ENCODE results near the gene EMC8. TPM values are rescaled to one million over a fixed set of nuclear protein-coding genes. Genes with fewer than 3 reads are reported as not detected.

EMC8 gene
- total RNA-seq (2022; extraction: Qiagen RNA extraction): 54.8 to 72.0 TPM (median 67.6 TPM) in 5 replicates

DNA sequence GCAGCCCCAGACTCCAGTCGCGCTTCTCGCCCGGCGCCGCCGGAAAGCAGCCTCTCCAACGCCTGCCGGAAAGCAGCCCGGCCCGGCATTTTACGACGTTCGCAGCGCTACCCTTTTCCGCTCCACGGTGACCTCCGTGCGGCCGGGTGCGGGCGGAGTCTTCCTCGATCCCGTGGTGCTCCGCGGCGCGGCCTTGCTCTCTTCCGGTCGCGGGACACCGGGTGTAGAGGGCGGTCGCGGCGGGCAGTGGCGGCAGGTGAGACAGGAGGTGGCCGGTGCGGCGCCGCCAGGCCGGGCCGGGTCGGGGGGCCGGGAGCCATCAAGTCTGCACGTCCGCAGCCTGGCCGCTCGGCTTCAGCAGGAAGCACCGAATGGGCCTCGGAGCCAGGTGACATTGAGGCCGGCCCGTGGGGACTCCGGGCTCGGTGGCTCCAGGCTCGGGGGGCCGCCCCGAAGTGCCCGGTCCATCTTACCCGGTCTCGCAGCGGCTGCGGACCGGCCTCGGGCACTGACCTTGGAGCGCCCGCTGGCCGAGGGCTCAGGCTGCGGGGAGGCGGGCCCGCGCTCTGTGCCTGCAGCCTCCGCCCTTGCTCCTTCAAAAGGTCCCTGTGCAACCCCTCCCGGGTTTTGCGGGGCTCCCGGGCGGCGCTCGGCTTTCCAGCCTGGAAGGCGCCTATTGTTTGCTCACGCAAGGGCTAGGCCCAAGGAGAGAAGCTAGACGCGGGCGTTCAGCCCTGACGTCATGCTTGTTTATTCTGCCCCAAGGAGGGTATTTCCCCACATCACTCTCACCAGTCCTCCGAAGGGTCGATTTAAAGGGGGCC is at the start of gene EMC8, which contains the start of gene COX4I1:
EMC8 (minus strand) TSS at position 48 of the 824 bp plus-strand sequence. CDS start 249 bp downstream, outside the sequence.
COX4I1 (plus strand) TSS at position 199 of the 824 bp plus-strand sequence. CDS start 1,511 bp downstream, outside the sequence.

GRCh38 chr16:85750827-85751697 is 48.3 kb downstream of the EMC8 start, which contains the start of gene C16orf74:
C16orf74 (minus strand) TSS chr16:85751096; CDS start chr16:85735217, 15,879 bp downstream.

Other genes starting within 250 kb of the EMC8 start
- 18.7 to 28.4 TPM (median 24.2 TPM) in 5 replicates for gene GSE1, start 186.2 kb downstream of the EMC8 start, total RNA-seq (2022; extraction: Qiagen RNA extraction)
- gene GINS2, start 110.6 kb downstream of the EMC8 start, total RNA-seq (2022; extraction: Qiagen RNA extraction): 27.4 to 33.6 TPM (median 30.0 TPM) in 5 replicates
- 11.6 to 14.9 TPM (median 13.1 TPM) in 5 replicates for gene C16orf74, start 48.4 kb downstream of the EMC8 start, total RNA-seq (2022; extraction: Qiagen RNA extraction)
- 718 to 780 TPM (median 754 TPM) in 5 replicates for gene COX4I1, start 151 bp upstream of the EMC8 start, total RNA-seq (2022; extraction: Qiagen RNA extraction)
- 0.41 to 0.74 TPM (median 0.47 TPM) in 5 replicates for gene IRF8, start 99.6 kb upstream of the EMC8 start, total RNA-seq (2022; extraction: Qiagen RNA extraction)